HG02981 (cell line): Measurements from ENCODE around the gene TBX2.

ENCODE experiments used
- ATAC-seq: cut with Tn5 transposase; IDR thresholded peaks from one replicate; pipeline ENCODE4 v1.9.1; 2021; ENCODE audit warnings: mild to moderate bottlenecking, moderate library complexity; ENCODE audit not compliant: unreplicated experiment

TBX2 gene

DNA sequence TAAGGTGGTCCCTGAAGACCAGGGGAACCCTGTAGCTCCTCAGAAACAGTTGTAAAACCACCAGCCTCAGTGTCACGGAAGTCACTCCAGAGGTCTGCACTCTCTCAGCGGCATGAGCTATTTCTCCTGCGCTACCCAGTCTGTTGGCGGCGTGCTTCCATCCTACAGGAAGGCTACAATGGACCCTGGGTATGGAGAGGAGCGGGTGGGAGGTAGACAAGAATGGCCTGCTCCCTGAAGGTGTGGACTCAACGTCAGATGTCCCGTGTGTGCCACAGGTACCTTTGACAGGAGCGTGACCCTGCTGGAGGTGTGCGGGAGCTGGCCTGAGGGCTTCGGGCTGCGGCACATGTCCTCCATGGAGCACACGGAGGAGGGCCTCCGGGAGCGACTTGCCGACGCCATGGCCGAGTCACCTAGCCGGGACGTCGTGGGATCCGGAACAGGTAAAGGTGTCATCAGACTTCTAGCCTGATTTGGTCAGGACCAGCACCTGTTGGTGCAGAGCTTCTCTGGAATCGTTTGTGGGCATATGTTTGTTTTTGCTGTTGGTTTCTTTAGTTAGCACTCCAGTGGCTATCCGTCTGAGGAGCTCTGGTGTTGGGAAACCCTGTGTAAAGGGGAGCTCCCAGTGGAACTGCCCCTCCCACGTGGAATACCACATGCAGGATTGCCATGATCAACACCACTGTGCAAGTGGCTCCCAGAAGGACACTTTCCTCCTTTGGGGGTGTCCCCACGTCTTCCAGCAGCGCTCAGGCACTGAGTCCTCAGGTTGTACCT, 31.4 kb upstream of the TBX2 start:
- ATAC-seq: no peak

- ATAC-seq: no peak
These were observed 30.7 kb upstream of the TBX2 start for GRCh38 chr17:61368832-61369450.

GRCh38 chr17:61369751-61370150, 29.9 kb upstream of the TBX2 start:
- ATAC-seq: no peak

DNA sequence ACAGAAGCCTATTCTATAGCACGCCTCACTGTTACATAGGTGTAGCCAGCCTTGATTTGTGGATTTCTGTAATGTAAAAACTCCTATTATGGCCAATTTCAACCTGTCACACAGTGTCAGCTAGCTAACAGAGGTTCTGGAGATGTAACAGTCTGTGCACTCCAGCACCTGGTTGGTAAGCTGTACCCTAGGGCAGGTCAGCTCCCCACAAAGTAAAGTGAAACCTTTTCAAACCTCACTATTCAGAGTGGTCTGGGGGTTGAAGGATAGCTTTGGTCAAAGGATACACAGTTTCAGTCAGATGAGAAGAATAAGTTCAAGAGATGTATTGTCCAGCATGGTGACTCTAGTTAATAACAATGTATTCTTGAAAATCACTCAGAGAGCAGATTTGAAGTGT, 28.5 kb upstream of the TBX2 start:
- no peak for ATAC-seq

DNA sequence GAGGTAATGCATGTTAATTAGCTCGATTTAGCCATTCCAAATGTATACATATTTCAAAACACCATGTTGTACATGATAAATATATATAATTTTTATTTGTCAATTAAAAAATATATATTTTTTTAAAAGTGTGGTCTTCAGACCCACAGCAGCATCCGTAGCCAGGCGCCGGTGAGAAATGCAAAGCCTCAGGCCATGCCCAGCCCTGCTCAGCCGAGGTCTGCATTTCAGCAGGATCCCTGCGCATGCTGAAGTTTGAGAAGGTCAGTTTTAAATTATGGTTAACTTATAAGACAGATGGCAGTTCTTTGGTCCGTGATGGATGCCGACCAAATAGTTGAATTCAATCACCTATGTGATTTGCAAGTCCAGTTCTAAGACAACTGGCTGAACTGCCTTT, 28.0 kb upstream of the TBX2 start:
- ATAC-seq: no peak

DNA sequence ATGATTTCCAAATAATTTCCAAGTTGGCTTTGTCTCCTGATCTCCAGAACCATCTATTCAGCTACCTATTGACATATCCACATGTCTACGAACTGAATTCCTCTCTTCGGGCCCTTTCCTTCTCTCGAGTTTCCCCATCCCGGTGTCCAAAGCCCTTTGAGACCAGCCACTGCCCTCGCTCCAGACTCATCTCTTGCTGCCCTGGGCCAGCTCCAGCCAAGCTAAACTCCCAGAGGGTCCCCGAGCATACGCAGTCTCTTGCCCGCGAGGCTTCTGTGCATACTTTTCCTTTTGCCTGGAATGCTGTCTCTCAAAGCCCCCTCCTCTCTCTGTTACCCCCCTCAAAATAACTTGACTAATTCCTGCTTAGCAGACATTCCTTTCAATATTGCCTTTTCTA, 27.2 kb upstream of the TBX2 start:
- no peak for ATAC-seq

DNA sequence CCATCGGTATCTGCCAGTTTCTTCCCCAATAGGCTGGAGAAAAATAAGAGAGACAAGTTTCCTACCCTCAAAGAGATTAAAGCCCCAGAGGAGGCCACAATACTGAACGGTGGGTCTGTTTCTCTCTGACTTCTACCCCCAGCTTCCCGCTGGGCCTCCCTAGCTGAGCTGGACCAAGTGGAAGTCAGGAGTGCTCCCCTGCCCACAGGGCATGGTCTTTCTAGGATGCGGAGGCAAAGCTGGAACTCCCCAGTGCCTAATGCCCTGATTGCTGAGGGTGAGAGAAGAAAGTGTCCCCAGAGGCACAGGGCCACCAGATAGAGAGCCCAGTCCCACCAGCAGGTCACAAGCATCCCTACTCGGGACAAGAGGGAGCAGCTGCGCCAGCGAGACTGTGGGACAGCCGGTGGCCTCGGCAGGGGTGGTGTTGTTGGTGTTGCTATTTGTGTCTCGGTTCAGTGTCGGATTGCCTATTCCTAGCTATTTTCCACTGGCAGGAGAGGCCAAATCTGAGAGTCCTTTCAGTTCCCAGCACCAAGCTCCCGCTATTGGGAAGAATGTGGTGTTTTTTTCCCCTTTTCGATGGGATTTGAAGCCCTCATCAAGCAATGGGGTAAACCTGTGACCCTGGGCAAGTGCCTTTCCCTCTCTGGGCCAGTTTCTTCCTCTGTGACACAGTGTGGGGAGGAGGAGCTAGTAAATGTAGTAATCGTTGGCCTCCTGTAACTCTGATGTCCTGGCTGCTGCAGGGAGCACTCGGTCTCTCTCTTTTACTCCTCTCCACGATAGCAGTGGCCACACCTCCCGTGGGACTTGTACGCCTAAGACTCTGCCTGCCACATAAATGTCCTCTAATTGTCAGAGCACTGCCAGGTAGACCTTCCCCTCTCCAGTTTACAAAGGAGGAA, 22.5 kb upstream of the TBX2 start:
- no peak for ATAC-seq

GRCh38 chr17:61378658-61379456, 20.8 kb upstream of the TBX2 start:
- ATAC-seq: no peak

- no peak for ATAC-seq
These were observed 20.0 kb upstream of the TBX2 start for GRCh38 chr17:61379457-61380216.

- ATAC-seq: no peak
These were observed 19.3 kb upstream of the TBX2 start for GRCh38 chr17:61380217-61380835.

- no peak for ATAC-seq
These were observed 18.7 kb upstream of the TBX2 start for GRCh38 chr17:61380836-61381525.

DNA sequence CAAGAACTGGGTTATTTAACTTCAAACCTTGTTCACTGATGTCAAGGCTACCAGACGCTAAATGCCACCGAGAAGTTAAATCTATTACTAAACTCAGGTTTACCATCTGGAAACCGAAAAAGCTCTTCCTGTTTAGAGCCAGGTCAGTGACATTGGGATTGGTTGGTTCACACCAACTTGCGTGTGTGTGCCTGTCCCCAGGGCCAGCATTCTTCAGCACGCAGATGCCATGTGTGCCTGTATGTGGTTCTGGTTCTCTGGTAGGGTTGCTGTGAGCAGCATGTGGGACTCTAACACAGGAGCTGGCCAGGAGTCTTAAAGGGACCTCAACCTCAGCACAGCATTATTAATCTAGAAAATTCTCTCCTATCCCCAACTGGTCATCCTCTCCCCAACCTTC, 18.1 kb upstream of the TBX2 start:
- no peak for ATAC-seq

DNA sequence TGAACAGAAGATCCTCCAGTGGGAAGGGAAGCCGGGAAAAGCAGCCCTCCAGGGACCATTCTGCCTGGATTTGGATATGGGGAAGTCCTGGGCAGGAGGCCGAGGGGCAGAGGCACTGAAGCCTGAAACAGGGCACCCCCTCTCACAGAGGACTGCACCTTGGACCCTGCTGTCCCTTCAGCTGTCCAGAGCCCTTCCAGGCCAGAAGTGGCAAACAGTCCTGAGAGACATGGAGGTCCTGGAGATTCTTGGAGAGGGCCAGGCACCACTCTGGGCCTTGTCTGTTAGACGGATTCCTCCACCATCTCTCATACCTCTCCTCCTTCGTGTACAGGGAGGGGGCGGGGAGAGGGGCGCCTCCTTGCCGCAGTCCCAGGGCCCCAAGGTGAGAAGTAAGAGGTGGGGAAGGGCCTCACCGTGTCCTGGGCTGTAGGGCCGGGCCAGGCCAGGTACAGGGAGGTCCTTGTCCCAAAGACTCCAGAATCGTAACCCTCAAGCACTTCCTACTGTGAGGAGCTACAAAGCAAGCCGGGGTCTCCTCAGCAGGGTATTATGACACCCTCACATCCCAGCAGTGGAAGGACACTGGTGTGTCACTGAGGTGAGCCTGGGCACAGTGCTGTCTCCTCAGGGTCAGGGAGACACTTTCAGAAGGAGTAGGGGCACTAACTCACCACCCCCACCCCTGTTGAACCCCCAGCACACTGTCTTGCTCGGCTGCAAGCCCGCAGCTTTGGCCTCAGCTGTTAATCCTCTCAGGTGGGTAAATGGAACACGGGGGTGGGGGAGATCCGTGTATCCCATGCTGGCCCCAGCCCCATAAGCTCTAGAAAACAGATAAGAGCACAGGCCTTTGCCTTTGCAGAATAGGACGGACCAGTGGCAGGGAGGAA, 16.6 kb upstream of the TBX2 start:
- ATAC-seq: no peak

DNA sequence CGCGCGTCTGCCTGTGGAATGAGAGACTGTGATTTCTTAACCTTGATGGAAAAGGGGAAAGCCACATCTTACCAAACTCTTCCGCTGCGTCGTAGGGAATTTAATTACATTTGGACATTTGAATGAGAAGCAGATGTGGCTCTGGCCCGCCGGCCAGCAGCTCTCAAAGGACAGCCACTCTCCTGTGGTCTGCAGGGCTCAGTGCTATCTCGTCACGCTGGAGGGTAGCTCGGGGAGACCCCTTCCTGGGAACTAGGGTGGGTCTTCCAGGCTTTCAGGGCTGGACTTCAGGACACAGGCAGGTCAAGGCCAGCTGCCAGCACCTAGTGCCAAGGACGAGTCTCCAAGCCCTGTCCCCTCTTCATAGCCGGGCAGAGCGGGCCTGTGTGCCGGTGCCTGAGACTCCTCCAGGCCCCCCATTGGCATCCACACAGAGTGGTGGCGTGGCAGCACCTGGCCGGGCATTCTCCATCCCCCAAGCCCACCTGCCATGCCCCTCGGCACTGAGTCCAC, 15.9 kb upstream of the TBX2 start:
- no peak for ATAC-seq

DNA sequence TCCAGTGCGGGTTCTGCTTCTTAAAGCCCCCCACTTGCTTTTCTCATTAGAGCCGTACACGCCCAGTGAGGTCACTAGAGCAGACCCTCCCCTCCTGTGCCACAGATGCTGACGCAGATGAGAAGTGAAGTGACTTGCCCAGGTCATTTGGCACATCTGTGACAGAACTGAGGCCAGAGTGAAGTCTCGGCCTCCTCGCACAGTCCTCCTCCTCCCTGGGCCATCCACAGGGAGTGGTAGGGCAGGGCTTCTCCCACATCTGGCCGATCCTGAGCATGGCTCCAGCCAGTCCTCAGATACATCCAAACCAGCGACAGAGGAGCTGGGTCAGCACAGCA, 15.3 kb upstream of the TBX2 start:
- no peak for ATAC-seq

- ATAC-seq: no peak
These were observed 14.7 kb upstream of the TBX2 start for GRCh38 chr17:61384692-61385576.
